Measurements from ENCODE around the gene CNPY4.

CNPY4 gene

GRCh38 chr7:100170101-100170897 lies 50.9 kb downstream of the CNPY4 start:
- DNase-seq: no peak

DNA sequence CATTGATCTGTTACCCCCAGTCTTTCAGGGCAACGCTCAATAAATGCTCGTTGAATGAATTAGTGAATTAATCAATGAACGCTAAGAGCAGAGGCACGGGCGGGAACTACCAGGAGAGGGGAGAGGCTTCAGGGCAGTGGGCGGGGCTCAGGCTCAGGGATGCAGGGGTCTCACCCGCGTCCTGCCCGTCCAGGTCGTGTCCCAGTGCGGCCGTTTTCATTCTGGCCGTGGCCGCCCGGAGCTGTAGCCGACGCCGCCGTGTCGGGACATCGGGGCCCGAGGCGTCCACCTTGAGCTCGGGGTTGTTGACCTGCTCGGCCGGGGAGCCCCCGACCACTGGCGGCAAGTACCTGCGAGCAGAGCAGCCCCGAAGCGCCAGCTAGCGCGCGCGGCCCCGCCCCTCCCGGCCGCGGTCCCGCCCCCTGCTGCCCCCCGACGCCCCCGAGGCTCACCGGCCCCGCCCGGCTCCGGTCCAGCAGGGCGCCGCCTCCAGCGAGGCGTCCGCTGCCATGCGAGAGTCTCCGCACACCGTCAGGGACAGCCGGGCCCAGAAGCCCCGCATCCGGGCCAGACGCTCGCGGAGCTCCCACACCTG lies 51.8 kb downstream of the CNPY4 start:
- DNase-seq: no peak

- no peak for DNase-seq
Observed at GRCh38 chr7:100171840-100172239, 52.4 kb downstream of the CNPY4 start.

DNA sequence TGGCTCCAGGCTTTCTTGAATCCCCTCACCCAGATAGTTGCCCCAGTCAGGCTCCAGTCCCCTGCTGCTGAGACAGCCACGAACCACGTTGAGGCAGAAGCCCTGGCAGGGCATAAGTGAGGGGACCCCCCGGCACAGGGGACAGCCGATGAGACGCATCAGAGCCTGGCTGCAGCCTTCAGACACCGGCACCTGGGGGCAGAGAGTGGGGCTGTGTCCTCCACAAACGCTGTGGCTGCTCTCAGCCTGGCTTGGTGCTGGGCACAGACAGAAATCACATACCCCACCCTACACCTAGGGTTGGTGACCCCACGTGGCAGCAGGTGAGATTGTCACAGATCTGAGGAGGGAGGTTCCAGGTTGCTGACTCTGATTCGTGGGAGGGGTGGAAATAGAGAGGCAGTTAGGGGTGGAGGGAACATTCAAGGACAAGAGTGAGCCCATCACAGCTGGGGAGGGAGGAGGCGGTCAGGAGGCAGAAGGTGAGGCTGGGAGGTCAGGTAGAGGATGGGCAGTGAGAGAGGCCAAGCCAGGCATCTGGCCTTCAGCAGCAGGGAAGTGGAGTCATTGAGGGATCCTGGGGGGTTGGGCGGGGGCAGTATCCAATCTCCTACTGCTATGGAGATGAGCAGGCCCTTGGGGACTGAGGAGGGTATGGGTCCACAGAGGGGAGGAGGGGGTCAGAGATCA lies 54.5 kb downstream of the CNPY4 start:
- no peak for DNase-seq

- no peak for DNase-seq
Observed at GRCh38 chr7:100174582-100174981, 55.1 kb downstream of the CNPY4 start.

Data from NCI-H1092 treated with DMSO at 0.1 percent for 48 hours (cell line).